ENCODE data around the gene SORL1-AS1.

Gene SORL1-AS1

GRCh38 chr11:121437686-121438078 lies 15.1 kb downstream of the SORL1-AS1 start:
- Histone ChIP-seq H3K36me3 (ENCODE audit: control insufficient read depth, insufficient read depth, low read length) (no peaks in the 10 kb centered on the region), H3K27ac (ENCODE audit: low read length) (no peak overlapping the region), H3K4me1 (ENCODE audit: control insufficient read depth, insufficient read depth, low read length) (no peaks in the 10 kb centered on the region), H3K27me3 (ENCODE audit: control insufficient read depth, insufficient read depth, low read length) (no peaks in the 10 kb centered on the region), H3K4me3 (ENCODE audit: low read length) (no peak overlapping the region), H3K9me3 (ENCODE audit: control insufficient read depth, insufficient read depth, low read length) (no peaks in the 10 kb centered on the region)
- no peak overlapping the region for H3K4me3 Mint-ChIP-seq
- no peak overlapping the region for H3K27ac Mint-ChIP-seq
- peaks cover 18 to 26% of the 10 kb centered on the region in 2 donors for H3K4me1 Mint-ChIP-seq
- no peaks in the 10 kb centered on the region for H3K27me3 Mint-ChIP-seq (ENCODE audit: low read depth in 2 of 2)
- intact Hi-C loops (cut with micrococcal nuclease) = no loop called here
- no peaks in the 10 kb centered on the region for H3K9me3 Mint-ChIP-seq
- no peak for DNase-seq
- 88% methylated on average over 4 of the region's 4 CpGs for WGBS (ENCODE audit: insufficient coverage)
- no peak for ATAC-seq
- H3K36me3 Mint-ChIP-seq = no peaks in the 10 kb centered on the region
- TF ChIP-seq CTCF (IDR thresholded peaks at IDR 0.05) = no peak

- no peak for TF ChIP-seq CTCF (IDR thresholded peaks at IDR 0.05)
Measured at GRCh38 chr11:121437018-121437685, 15.6 kb downstream of the SORL1-AS1 start.

GRCh38 chr11:121435551-121436511 lies 16.9 kb downstream of the SORL1-AS1 start:
- Histone ChIP-seq H3K27ac (ENCODE audit: low read length) (no peak overlapping the region), H3K36me3 (ENCODE audit: control insufficient read depth, insufficient read depth, low read length) (no peaks in the 10 kb centered on the region), H3K27me3 (ENCODE audit: control insufficient read depth, insufficient read depth, low read length) (no peaks in the 10 kb centered on the region), H3K4me3 (ENCODE audit: low read length) (no peak overlapping the region), H3K4me1 (ENCODE audit: control insufficient read depth, insufficient read depth, low read length) (peaks cover under 1% of the 10 kb centered on the region), H3K9me3 (ENCODE audit: control insufficient read depth, insufficient read depth, low read length) (no peaks in the 10 kb centered on the region)
- intact Hi-C loops (cut with micrococcal nuclease) = no loop called here
- Mint-ChIP-seq H3K4me3 (no peak overlapping the region), H3K36me3 (no peaks in the 10 kb centered on the region), H3K4me1 (peaks cover 18 to 26% of the 10 kb centered on the region in 2 donors), H3K27me3 (ENCODE audit: low read depth in 2 of 2) (no peaks in the 10 kb centered on the region), H3K9me3 (no peaks in the 10 kb centered on the region), H3K27ac (no peak overlapping the region)
- DNase-seq (no peak), ATAC-seq (no peak)
- TF ChIP-seq CTCF (IDR thresholded peaks at IDR 0.05) = no peak
- 92% methylated on average over 3 of the region's 3 CpGs for WGBS (ENCODE audit: insufficient coverage)

More at GRCh38 chr11:121437018-121437685, 15.6 kb downstream of the SORL1-AS1 start:
- Mint-ChIP-seq H3K27me3 (ENCODE audit: low read depth in 2 of 2) (no peaks in the 10 kb centered on the region), H3K36me3 (no peaks in the 10 kb centered on the region), H3K4me1 (peaks cover 18 to 26% of the 10 kb centered on the region in 2 donors), H3K9me3 (no peaks in the 10 kb centered on the region), H3K4me3 (no peak overlapping the region), H3K27ac (no peak overlapping the region)
- DNase-seq (no peak), ATAC-seq (no peak)
- Histone ChIP-seq H3K4me1 (ENCODE audit: control insufficient read depth, insufficient read depth, low read length) (no peaks in the 10 kb centered on the region), H3K36me3 (ENCODE audit: control insufficient read depth, insufficient read depth, low read length) (no peaks in the 10 kb centered on the region), H3K27ac (ENCODE audit: low read length) (no peak overlapping the region), H3K27me3 (ENCODE audit: control insufficient read depth, insufficient read depth, low read length) (no peaks in the 10 kb centered on the region), H3K9me3 (ENCODE audit: control insufficient read depth, insufficient read depth, low read length) (no peaks in the 10 kb centered on the region), H3K4me3 (ENCODE audit: low read length) (no peak overlapping the region)
- intact Hi-C loops (cut with micrococcal nuclease) = no loop called here

Data from natural killer cell (primary cell).